Epithelial cell of proximal tubule (primary cell): ENCODE results near the gene THOC5. TPM values are rescaled to one million over a fixed set of nuclear protein-coding genes. Genes with fewer than 3 reads are reported as not detected.
A peak's percentile ranks its signal among the peaks of the same experiment; 100 is the strongest.

Experiments used
- DNase-seq: peaks from one replicate; pipeline ENCODE4 v3.0.0-alpha.2; 2011; ENCODE audit warnings: low read depth
- H3K4me3 ChIP-seq: 2 replicates; pipeline ENCODE4 v1.5.1; 2011; ENCODE audit warnings: low read depth, mild to moderate bottlenecking, low read length
- CTCF ChIP-seq: conservative IDR thresholded peaks from 2 replicates; pipeline ENCODE4 v1.5.1; 2012; ENCODE audit warnings: low read depth, mild to moderate bottlenecking, low read length
- total RNA-seq: library from RNA; depleted of rRNA; stranded (reverse); fragments of >200 nt; gene quantifications from 2 replicates; pipeline ENCODE4 v1.2.3, GENCODE V29; 2015

THOC5 gene
- total RNA-seq, 1 donor from 2014 or later, result 48.5 TPM

DNA sequence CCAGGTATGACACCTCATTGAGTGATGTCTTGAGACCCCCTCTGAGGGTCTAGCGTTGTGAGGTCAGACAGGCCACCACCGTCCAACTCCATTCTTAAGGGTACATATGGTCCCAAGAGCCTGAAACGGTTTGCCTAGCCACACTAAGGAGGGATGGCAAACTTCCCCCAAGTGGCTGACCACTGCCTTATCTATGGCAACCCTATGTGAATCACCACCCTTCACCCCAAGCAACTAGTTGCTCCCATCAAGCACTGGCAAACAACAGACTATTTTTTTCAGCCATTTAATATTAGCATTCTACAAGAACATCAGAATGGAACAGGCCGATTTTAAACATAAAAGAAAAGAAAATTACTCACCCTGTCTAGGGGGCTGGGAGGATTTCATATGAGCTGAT lies 22.8 kb downstream of the THOC5 start:
- TF ChIP-seq CTCF, result no peak
- no peak for DNase-seq
- no peak overlapping the region for H3K4me3 ChIP-seq

- no peak overlapping the region for H3K4me3 ChIP-seq
- no peak for TF ChIP-seq CTCF
- no peak for DNase-seq
Observed at GRCh38 chr22:29528144-29528543, 25.4 kb downstream of the THOC5 start.

DNA sequence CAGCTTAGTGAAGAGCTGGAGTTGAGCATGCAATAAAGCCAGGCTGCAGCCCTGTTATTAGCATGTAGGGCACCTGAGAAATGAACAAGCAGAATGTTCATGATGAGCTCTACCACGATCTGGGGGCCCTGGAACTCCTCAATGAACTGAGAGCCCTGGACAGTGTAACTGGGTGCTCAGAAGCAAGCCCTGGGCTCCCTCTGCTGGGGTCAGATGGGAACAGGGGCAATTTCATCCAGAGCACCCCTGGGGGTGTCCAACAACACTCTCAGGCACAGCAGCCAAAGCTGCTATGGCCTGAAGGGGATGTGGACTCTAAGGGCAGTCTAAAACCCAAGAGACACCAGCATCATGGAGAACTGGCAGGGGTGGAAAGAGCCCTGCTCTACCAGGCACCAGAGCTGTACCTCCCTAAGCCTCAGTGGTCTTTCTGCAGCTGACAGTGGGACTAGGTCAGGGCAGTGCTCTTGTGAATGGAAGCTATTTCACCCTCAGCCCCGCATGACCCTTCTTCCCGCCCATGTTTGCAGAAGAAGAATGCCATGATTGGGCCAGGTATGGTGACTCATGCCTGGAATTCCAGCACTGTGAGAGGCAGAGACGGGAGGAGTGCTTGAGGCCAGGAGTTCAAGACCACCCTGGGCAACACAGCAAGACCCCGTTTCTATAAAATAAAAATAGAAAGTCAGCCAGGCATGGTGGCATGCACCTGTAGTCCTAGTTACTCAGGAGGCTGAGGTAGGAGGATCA lies 28.9 kb downstream of the THOC5 start:
- DNase-seq, result no peak
- H3K4me3 ChIP-seq, result no peak overlapping the region
- TF ChIP-seq CTCF, result peak; percentile 60

DNA sequence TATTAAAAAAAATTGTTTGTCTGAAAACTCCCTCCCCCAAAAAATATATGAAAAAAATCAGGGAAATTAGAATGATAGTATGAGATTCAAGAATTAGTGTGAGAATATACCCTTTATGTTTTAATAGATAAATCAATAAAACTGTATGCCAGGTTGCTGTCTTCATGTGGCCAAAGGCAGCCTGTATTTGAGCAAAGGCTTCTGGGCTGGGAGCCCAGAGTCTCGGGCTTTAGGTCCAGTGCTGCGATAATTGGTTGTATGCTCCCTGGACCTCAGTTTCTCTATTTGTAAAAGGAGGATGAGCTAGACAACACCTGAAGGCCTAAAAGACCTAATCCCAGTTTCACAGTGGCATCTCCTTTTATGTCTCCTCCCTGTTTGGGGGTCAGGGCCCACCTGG lies 29.8 kb downstream of the THOC5 start:
- no peak for TF ChIP-seq CTCF
- no peak overlapping the region for H3K4me3 ChIP-seq
- DNase-seq, result no peak

GRCh38 chr22:29521526-29521925 lies 32.0 kb downstream of the THOC5 start:
- no peak overlapping the region for H3K4me3 ChIP-seq
- TF ChIP-seq CTCF, result no peak
- no peak for DNase-seq

GRCh38 chr22:29520851-29521250 lies 32.7 kb downstream of the THOC5 start:
- H3K4me3 ChIP-seq, result no peak overlapping the region
- no peak for DNase-seq
- TF ChIP-seq CTCF, result no peak

DNA sequence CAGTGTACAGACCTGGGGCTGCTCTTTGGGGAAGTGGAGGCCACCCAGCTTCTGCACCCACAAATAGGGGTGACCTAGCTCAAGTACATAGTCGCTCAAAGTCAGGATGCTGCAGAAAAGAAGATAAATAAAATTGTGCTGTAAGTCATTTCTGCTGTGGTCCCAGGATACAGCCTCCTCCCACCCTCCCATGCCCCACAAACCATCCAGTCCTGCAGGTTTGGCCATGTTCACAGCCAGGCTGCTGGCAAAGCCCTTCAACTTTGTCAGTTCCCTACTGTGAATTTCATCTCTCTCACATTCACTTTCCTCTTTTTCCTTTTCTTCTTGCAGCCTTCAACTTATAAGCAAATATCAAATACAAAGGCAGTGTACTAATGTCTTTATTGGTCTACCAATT lies 33.6 kb downstream of the THOC5 start:
- no peak for DNase-seq
- no peak for TF ChIP-seq CTCF
- no peak overlapping the region for H3K4me3 ChIP-seq
